SIG-M5 treated with dmso at 0.1 percent for 504 hours (cell line): ENCODE results near the gene STPG3.

Source experiments
- DNase-seq: peaks from one replicate; lab custom pipeline; 2025; ENCODE audit not compliant: unreplicated experiment; lab: John Stamatoyannopoulos, UW

STPG3 gene

GRCh38 chr9:137251194-137251461, at the start of gene STPG3:
Gene STPG3 (plus strand): TSS chr9:137251286. CDS start chr9:137251287, 1 bp downstream.
- DNase-seq: no peak

GRCh38 chr9:137202966-137203365, 48.1 kb upstream of the STPG3 start:
- DNase-seq: no peak

- no peak for DNase-seq
Observed at GRCh38 chr9:137204731-137205125, 46.4 kb upstream of the STPG3 start.

- peak; percentile 72 for DNase-seq
Observed at GRCh38 chr9:137205126-137206069, 45.7 kb upstream of the STPG3 start, which contains the start of the genes NDOR1 and TMEM203. Gene NDOR1 (plus strand): TSS chr9:137205700. CDS start chr9:137205778, 78 bp downstream. Gene TMEM203 (minus strand): TSS chr9:137205648. CDS start chr9:137205414, 234 bp downstream.

GRCh38 chr9:137206602-137207001, 44.5 kb upstream of the STPG3 start:
- no peak for DNase-seq

- DNase-seq: no peak
Observed at GRCh38 chr9:137211532-137211931, 39.6 kb upstream of the STPG3 start.

- no peak for DNase-seq
Observed at GRCh38 chr9:137212520-137212919, 38.6 kb upstream of the STPG3 start.

- DNase-seq: no peak
Observed at GRCh38 chr9:137213160-137214060, 37.7 kb upstream of the STPG3 start.

- DNase-seq: no peak
Observed at GRCh38 chr9:137214620-137215019, 36.5 kb upstream of the STPG3 start.

- no peak for DNase-seq
Observed at GRCh38 chr9:137215196-137215986, 35.7 kb upstream of the STPG3 start.

- DNase-seq: no peak
Observed at GRCh38 chr9:137216188-137216965, 34.7 kb upstream of the STPG3 start.

- peak; percentile 32 for DNase-seq
Observed at GRCh38 chr9:137217276-137218211, 33.5 kb upstream of the STPG3 start.

GRCh38 chr9:137218212-137218753, 32.8 kb upstream of the STPG3 start:
- no peak for DNase-seq

- no peak for DNase-seq
Observed at GRCh38 chr9:137218754-137219271, 32.3 kb upstream of the STPG3 start.

- no peak for DNase-seq
Observed at GRCh38 chr9:137219757-137220316, 31.2 kb upstream of the STPG3 start.

- no peak for DNase-seq
Observed at GRCh38 chr9:137220317-137221094, 30.6 kb upstream of the STPG3 start.

GRCh38 chr9:137221095-137221505, 30.0 kb upstream of the STPG3 start:
- no peak for DNase-seq
